Endothelial cell of umbilical vein (primary cell): ENCODE data around the gene CCER1. TPM values are rescaled to one million over a fixed set of nuclear protein-coding genes. Genes with fewer than 3 reads are reported as not detected.

Experiments used
- BruUV-seq: library from RNA; stranded (reverse); fragments of 400-500 nt; replicated peaks from 2 replicates; lab custom pipeline; 2021; lab: Mats Ljungman, UMichigan
- CTCF ChIA-PET: fragments of 300-600, 350-600 bp; sonication (Branson Sonifier 250); formaldehyde crosslinking; loops from one replicate; lab custom pipeline; 2021; ENCODE audit warnings: antibody characterized with exemption, inconsistent platforms; lab: Charles Lee
- POLR2A ChIA-PET: fragments of 300-600, 350-600 bp; sonication (Branson Sonifier 250); formaldehyde crosslinking; loops from one replicate; lab custom pipeline; 2021; ENCODE audit warnings: antibody characterized with exemption, inconsistent platforms; lab: Charles Lee
- DNase-seq: peaks from one replicate; pipeline ENCODE4 v3.0.0-alpha.2; 2011; ENCODE audit warnings: low read depth, low spot score
- FAIRE-seq: peaks from 2 replicates; lab custom pipeline; 2011; peaks lifted over from hg19 to GRCh38; lab: Jason Lieb, UNC
- H2AFZ ChIP-seq: 2 replicates; pipeline ENCODE4 v1.6.0; 2012; ENCODE audit warnings: low read depth, low read length, control low read depth, inconsistent platforms
- H3K27ac ChIP-seq: 2 replicates; pipeline ENCODE4 v1.5.1; 2011; ENCODE audit warnings: low read depth, mild to moderate bottlenecking, control low read depth, low read length, moderate library complexity; ENCODE audit not compliant: insufficient read depth
- H3K27me3 ChIP-seq, 2 experiments: 2 replicates each; pipeline versions ENCODE4 v1.6.0 to v1.6.1; 2011; ENCODE audit warnings: low read length in 2 of 2, mixed read lengths in 1 of 2; ENCODE audit not compliant: control insufficient read depth in 2 of 2, insufficient read depth in 2 of 2
- H3K36me3 ChIP-seq, 2 experiments: 2 replicates in 1 of 2; 3 replicates in 1 of 2; pipeline ENCODE4 v1.5.1; 2011; ENCODE audit warnings: low read length in 2 of 2, mild to moderate bottlenecking in 1 of 2, moderate library complexity in 1 of 2; ENCODE audit not compliant: control insufficient read depth in 2 of 2, insufficient read depth in 2 of 2; ENCODE audit errors: extremely low read depth in 1 of 2
- H3K4me1 ChIP-seq: 3 replicates; pipeline ENCODE4 v1.5.1; 2011; ENCODE audit warnings: mild to moderate bottlenecking, low read length; ENCODE audit not compliant: control insufficient read depth, insufficient read depth; ENCODE audit errors: extremely low read depth
- H3K4me2 ChIP-seq: 2 replicates; pipeline ENCODE4 v1.6.1; 2011; ENCODE audit warnings: low read length, control low read depth, mixed read lengths; ENCODE audit not compliant: insufficient read depth
- H3K4me3 ChIP-seq, 3 experiments: fragments of 200-600 bp in 1 of 3; sonication (generic), shearing (Covaris generic) in 1 of 3; replicated peaks in 1 of 3; 2 replicates each; pipeline ENCODE4 v1.5.1; 2011 to 2016; ENCODE audit warnings: control low read depth in 3 of 3, low read length in 3 of 3, mild to moderate bottlenecking in 2 of 3, inconsistent platforms in 1 of 3, low read depth in 1 of 3, moderate library complexity in 1 of 3; ENCODE audit not compliant: insufficient read depth in 1 of 3
- H3K79me2 ChIP-seq: 2 replicates; pipeline ENCODE4 v1.6.0; 2012; ENCODE audit warnings: low read length, inconsistent platforms; ENCODE audit not compliant: control insufficient read depth, insufficient read depth
- H3K9ac ChIP-seq: replicated peaks from 2 replicates; pipeline ENCODE3; 2011; ENCODE audit warnings: low read length, control low read depth; ENCODE audit not compliant: insufficient read depth; ENCODE audit errors: extremely low read depth
- H3K9me1 ChIP-seq: replicated peaks from 3 replicates; pipeline ENCODE4 v1.6.0; 2011; ENCODE audit warnings: mild to moderate bottlenecking, low read length; ENCODE audit not compliant: control insufficient read depth, insufficient read depth; ENCODE audit errors: extremely low read depth
- H3K9me3 ChIP-seq: replicated peaks from 2 replicates; pipeline ENCODE4 v1.5.1; 2012; ENCODE audit warnings: low read length, inconsistent platforms; ENCODE audit not compliant: control insufficient read depth, insufficient read depth
- H4K20me1 ChIP-seq: replicated peaks from 2 replicates; pipeline ENCODE3; 2011; ENCODE audit warnings: mild to moderate bottlenecking, low read length; ENCODE audit not compliant: control insufficient read depth, insufficient read depth; ENCODE audit errors: extremely low read depth
- EZH2 ChIP-seq: IDR thresholded peaks from 2 replicates; pipeline ENCODE4 v1.6.1; 2012; ENCODE audit warnings: borderline replicate concordance, low read depth, mild to moderate bottlenecking, moderate library complexity, low read length, inconsistent platforms; ENCODE audit not compliant: severe bottlenecking
- FOS ChIP-seq: IDR thresholded peaks from 2 replicates; pipeline ENCODE4 v1.6.1; 2011; ENCODE audit warnings: mild to moderate bottlenecking, low read length, moderate library complexity, borderline replicate concordance; ENCODE audit not compliant: insufficient read depth
- GATA2 ChIP-seq: IDR thresholded peaks from 2 replicates; pipeline ENCODE4 v1.7.0; 2011; ENCODE audit warnings: low read depth, mild to moderate bottlenecking, moderate library complexity, mixed read lengths, low read length; ENCODE audit not compliant: insufficient read length, insufficient read depth
- JUN ChIP-seq: IDR thresholded peaks from 2 replicates; pipeline ENCODE4 v1.6.1; 2011; ENCODE audit warnings: borderline replicate concordance, low read depth; ENCODE audit not compliant: insufficient read length, insufficient read depth
- MAX ChIP-seq: IDR thresholded peaks from 2 replicates; pipeline ENCODE4 v1.6.1; 2011; ENCODE audit not compliant: insufficient read depth, insufficient read length
- MYC ChIP-seq: IDR thresholded peaks from one replicate; pipeline ENCODE4 v1.6.1; 2011; ENCODE audit warnings: mild to moderate bottlenecking, low read depth, low read length
- POLR2A ChIP-seq: IDR thresholded peaks from 2 replicates; pipeline ENCODE4 v1.6.1; 2012; ENCODE audit warnings: low read depth, mild to moderate bottlenecking, control low read depth, low read length
- POLR2AphosphoS5 ChIP-seq: IDR thresholded peaks from 2 replicates; pipeline ENCODE4 v1.6.1; 2012; ENCODE audit warnings: low read depth, mild to moderate bottlenecking, control low read depth, low read length, moderate library complexity; ENCODE audit not compliant: insufficient read depth
- dilution Hi-C: fragments of 300-500 bp; cut with MboI; formaldehyde crosslinking; loops from one replicate; pipeline ENCODE4 v1.15.0; 2019; ENCODE audit warnings: low sequenced_read_pairs; ENCODE audit not compliant: extremely low pct_ligation_motif_present
- intact Hi-C: fragments of 100-400 bp; cut with micrococcal nuclease; formaldehyde crosslinking; loops from one replicate; pipeline ENCODE4 v1.10.0; 2022
- polyA plus RNA-seq, 4 experiments: library from polyadenylated mRNA; depleted of rRNA in 3 of 4; stranded (reverse) in 3 of 4; unstranded in 1 of 4; fragments of >200 nt; gene quantifications; 2 replicates each; pipeline versions ENCODE4 v1.2.1 to v1.2.3, GENCODE V29; 2011 to 2012; ENCODE audit warnings: missing spikeins in 1 of 4
- total RNA-seq: library from RNA; stranded (reverse); gene quantifications from 2 replicates; pipeline ENCODE4 v1.2.3, GENCODE V29; 2021
- TF ChIP-seq, protein P1 (sequence below), 2 donors: IDR thresholded peaks; 1 replicate in 1 of 2; 2 replicates in 1 of 2; pipeline ENCODE4 v1.5.1; 2011; ENCODE audit warnings: low read length in 2 of 2, mild to moderate bottlenecking in 2 of 2, moderate library complexity in 2 of 2, control low read depth in 1 of 2, inconsistent platforms in 1 of 2, low read depth in 1 of 2; ENCODE audit not compliant: insufficient read depth in 1 of 2; ENCODE audit errors: extremely low read depth in 1 of 2

Gene CCER1
- total and polyA plus RNA-seq, 2 donors (not counting 3 experiments of a cell fraction or from before 2014, with no cell fraction given): not detected

DNA sequence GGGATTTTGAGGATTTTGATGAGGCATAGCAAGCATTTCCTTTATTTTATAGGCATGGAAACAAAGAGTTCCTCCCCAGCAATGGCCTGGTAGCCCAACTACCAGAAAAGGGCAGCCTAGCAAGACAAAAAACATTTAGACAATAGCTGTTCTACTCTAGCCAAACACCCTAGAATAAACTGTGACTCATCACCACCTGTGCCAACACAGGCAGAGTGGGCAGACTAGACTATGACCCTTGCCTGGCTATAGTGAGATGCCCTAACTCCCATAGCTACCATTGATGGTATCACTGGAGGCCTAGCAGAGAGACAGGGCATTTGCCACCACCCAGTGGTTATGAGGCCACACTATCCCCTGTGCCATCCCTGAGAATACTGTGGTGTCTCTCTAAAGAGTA lies 15.5 kb upstream of the CCER1 start:
- peak; percentile 78 for FAIRE-seq
- Histone ChIP-seq H3K9ac (no peak overlapping the region), H2AFZ (no peak overlapping the region), H3K4me2 (peak overlapping the region; percentile 15), H3K27me3 (no peaks in the 10 kb centered on the region), H3K79me2 (no peaks in the 10 kb centered on the region), H3K9me1 (no peaks in the 10 kb centered on the region), H3K4me3 (no peak overlapping the region), H4K20me1 (no peaks in the 10 kb centered on the region), H3K9me3 (no peaks in the 10 kb centered on the region), H3K27ac (peak overlapping the region; percentile 4), H3K36me3 (no peaks in the 10 kb centered on the region), H3K4me1 (peaks cover 11% of the 10 kb centered on the region)
- BruUV-seq: no TSS peak
- dilution Hi-C loops (no loop called here), intact Hi-C loops (no loop called here)
- POLR2A ChIA-PET: interaction anchor here (1.1 kb wide), 1 partner anchor 382 kb away, joined by 3 read pairs; no protein-coding TSS in a partner anchor
- TF ChIP-seq GATA2 (peak; percentile 44), MYC (no peak), FOS (peak; percentile 69), POLR2AphosphoS5 (no peak), POLR2A (no peak), JUN (peak; percentile 82), MAX (no peak), EZH2 (no peak)
- TF ChIP-seq, protein P1, sequence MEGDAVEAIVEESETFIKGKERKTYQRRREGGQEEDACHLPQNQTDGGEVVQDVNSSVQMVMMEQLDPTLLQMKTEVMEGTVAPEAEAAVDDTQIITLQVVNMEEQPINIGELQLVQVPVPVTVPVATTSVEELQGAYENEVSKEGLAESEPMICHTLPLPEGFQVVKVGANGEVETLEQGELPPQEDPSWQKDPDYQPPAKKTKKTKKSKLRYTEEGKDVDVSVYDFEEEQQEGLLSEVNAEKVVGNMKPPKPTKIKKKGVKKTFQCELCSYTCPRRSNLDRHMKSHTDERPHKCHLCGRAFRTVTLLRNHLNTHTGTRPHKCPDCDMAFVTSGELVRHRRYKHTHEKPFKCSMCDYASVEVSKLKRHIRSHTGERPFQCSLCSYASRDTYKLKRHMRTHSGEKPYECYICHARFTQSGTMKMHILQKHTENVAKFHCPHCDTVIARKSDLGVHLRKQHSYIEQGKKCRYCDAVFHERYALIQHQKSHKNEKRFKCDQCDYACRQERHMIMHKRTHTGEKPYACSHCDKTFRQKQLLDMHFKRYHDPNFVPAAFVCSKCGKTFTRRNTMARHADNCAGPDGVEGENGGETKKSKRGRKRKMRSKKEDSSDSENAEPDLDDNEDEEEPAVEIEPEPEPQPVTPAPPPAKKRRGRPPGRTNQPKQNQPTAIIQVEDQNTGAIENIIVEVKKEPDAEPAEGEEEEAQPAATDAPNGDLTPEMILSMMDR (IDR thresholded peaks at IDR 0.05; ENCODE audit: extremely low read depth in 1 of 2, insufficient read depth in 1 of 2, low read depth in 1 of 2, low read length in 2 of 2): no peak
- peak; percentile 84 for DNase-seq
- CTCF ChIA-PET: interaction anchor here (1.0 to 3.0 kb wide), 9 partner anchors 9 to 386 kb away, joined by 3 to 20 read pairs (median 4); no protein-coding TSS in a partner anchor
